Measurements from ENCODE around the gene RBMS3.

- TF ChIP-seq CTCF (IDR thresholded peaks at IDR 0.05) (no peak), POLR2A (IDR thresholded peaks at IDR 0.05) (no peak)
Observed at GRCh38 chr3:29718661-29719065, 437.8 kb downstream of the RBMS3 start.
